PC-9 (cell line): ENCODE results near the gene TNS1. TPM values are rescaled to one million over a fixed set of nuclear protein-coding genes. Genes with fewer than 3 reads are reported as not detected.

Experiments used
- BruUV-seq: library from RNA; stranded (reverse); fragments of 400-500 nt; replicated peaks from 2 replicates; lab custom pipeline; 2021; lab: Mats Ljungman, UMichigan
- CTCF ChIA-PET: fragments of 300-600 bp; sonication (Branson Sonifier 250); formaldehyde crosslinking; loops from one replicate; lab custom pipeline; 2022; ENCODE audit warnings: antibody characterized with exemption; lab: Charles Lee
- POLR2A ChIA-PET: fragments of 300-600 bp; sonication (Branson Sonifier 250); formaldehyde crosslinking; loops from one replicate; lab custom pipeline; 2022; ENCODE audit warnings: antibody characterized with exemption; ENCODE audit not compliant: unreplicated experiment; lab: Charles Lee
- DNase-seq, 2 experiments: peaks; one replicate each; pipeline versions ENCODE4 v3.0.0 to v3.0.0-alpha.2; 2015 to 2022; ENCODE audit warnings: mixed read lengths in 1 of 2
- H2AFZ ChIP-seq: fragments of 200-600 bp; sonication (generic); 2 replicates; pipeline ENCODE4 v1.8.1; 2017; ENCODE audit warnings: antibody characterized with exemption
- H3F3A ChIP-seq: fragments of 200-600 bp; sonication (generic); 2 replicates; pipeline ENCODE4 v1.8.1; 2017; ENCODE audit warnings: antibody characterized with exemption, mild to moderate bottlenecking, low read depth; ENCODE audit not compliant: insufficient read depth
- H3K27ac ChIP-seq: fragments of 200-600 bp; sonication (generic); 2 replicates; pipeline ENCODE4 v1.6.1; 2016; ENCODE audit warnings: mixed run types
- H3K27me3 ChIP-seq: fragments of 200-600 bp; sonication (generic); 2 replicates; pipeline ENCODE4 v1.6.1; 2016; ENCODE audit warnings: low read depth, mixed run types; ENCODE audit not compliant: insufficient read depth
- H3K36me3 ChIP-seq: fragments of 200-600 bp; sonication (generic); 2 replicates; pipeline ENCODE4 v1.6.1; 2016; ENCODE audit warnings: low read depth, mixed run types
- H3K4me1 ChIP-seq: fragments of 200-600 bp; sonication (generic); replicated peaks from 2 replicates; pipeline ENCODE4 v1.6.1; 2016; ENCODE audit warnings: mixed run types; ENCODE audit not compliant: insufficient read depth
- H3K4me2 ChIP-seq: fragments of 200-600 bp; sonication (generic); 2 replicates; pipeline ENCODE4 v1.6.1; 2017; ENCODE audit warnings: mixed run types
- H3K4me3 ChIP-seq: fragments of 200-600 bp; sonication (generic); 2 replicates; pipeline ENCODE4 v1.6.1; 2016; ENCODE audit warnings: mixed run types
- H3K79me2 ChIP-seq: fragments of 200-600 bp; sonication (generic); 2 replicates; pipeline ENCODE4 v1.6.1; 2017; ENCODE audit warnings: low read depth, mixed run types
- H3K9me2 ChIP-seq: fragments of 200-600 bp; sonication (generic); 2 replicates; pipeline ENCODE4 v1.8.1; 2017; ENCODE audit warnings: mild to moderate bottlenecking; ENCODE audit not compliant: insufficient read depth
- H3K9me3 ChIP-seq: fragments of 200-600 bp; sonication (generic); 2 replicates; pipeline ENCODE4 v1.8.1; 2016; ENCODE audit warnings: low read depth; ENCODE audit not compliant: insufficient read depth
- H4K20me1 ChIP-seq: fragments of 200-600 bp; sonication (generic); 2 replicates; pipeline ENCODE4 v1.8.1; 2017; ENCODE audit not compliant: insufficient read depth
- EZH2 ChIP-seq: fragments of 200-600 bp; sonication (generic); IDR thresholded peaks from 2 replicates; pipeline ENCODE4 v1.8.0; 2017; ENCODE audit warnings: antibody characterized with exemption, low read depth
- intact Hi-C: fragments of 100-400 bp; cut with micrococcal nuclease; formaldehyde crosslinking; loops from one replicate; pipeline ENCODE4 v1.10.0; 2022; ENCODE audit not compliant: unreplicated experiment
- total RNA-seq: library from RNA; stranded (reverse); gene quantifications from 2 replicates; pipeline ENCODE4 v1.2.3, GENCODE V29; 2021
- TF ChIP-seq, protein P1 (sequence below): fragments of 200-600 bp; sonication (generic); conservative IDR thresholded peaks from 2 replicates; pipeline ENCODE4 v1.6.1; 2017; ENCODE audit warnings: mixed run types, antibody characterized with exemption, mild to moderate bottlenecking, moderate library complexity

Gene TNS1
- total RNA-seq, 1 experiment from 2014 or later: 5.5 TPM

- ChIA-PET POLR2A (no interaction called here), CTCF (no interaction called here)
- H3K27me3 ChIP-seq: no peaks in the 10 kb centered on the region
- H3K9me2 ChIP-seq: no peaks in the 10 kb centered on the region
- no peaks in the 10 kb centered on the region for H3K9me3 ChIP-seq
- no peaks in the 10 kb centered on the region for H3F3A ChIP-seq
- intact Hi-C loops: no loop called here
- no peak overlapping the region for H3K27ac ChIP-seq
- H3K4me3 ChIP-seq: no peak overlapping the region
- no peak for DNase-seq
- H3K4me1 ChIP-seq: no peaks in the 10 kb centered on the region
- H3K4me2 ChIP-seq: no peak overlapping the region
- no peaks in the 10 kb centered on the region for H3K79me2 ChIP-seq
- H2AFZ ChIP-seq: no peak overlapping the region
- TF ChIP-seq, protein P1, sequence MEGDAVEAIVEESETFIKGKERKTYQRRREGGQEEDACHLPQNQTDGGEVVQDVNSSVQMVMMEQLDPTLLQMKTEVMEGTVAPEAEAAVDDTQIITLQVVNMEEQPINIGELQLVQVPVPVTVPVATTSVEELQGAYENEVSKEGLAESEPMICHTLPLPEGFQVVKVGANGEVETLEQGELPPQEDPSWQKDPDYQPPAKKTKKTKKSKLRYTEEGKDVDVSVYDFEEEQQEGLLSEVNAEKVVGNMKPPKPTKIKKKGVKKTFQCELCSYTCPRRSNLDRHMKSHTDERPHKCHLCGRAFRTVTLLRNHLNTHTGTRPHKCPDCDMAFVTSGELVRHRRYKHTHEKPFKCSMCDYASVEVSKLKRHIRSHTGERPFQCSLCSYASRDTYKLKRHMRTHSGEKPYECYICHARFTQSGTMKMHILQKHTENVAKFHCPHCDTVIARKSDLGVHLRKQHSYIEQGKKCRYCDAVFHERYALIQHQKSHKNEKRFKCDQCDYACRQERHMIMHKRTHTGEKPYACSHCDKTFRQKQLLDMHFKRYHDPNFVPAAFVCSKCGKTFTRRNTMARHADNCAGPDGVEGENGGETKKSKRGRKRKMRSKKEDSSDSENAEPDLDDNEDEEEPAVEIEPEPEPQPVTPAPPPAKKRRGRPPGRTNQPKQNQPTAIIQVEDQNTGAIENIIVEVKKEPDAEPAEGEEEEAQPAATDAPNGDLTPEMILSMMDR: no peak
- TF ChIP-seq EZH2: no peak
- no peaks in the 10 kb centered on the region for H4K20me1 ChIP-seq
- BruUV-seq: no TSS peak
- H3K36me3 ChIP-seq: no peaks in the 10 kb centered on the region
These were observed 88.7 kb downstream of the TNS1 start for GRCh38 chr2:217914078-217914477.

- peaks cover 3% of the 10 kb centered on the region; the same call in 1 of the 2 replicates for H3K27me3 ChIP-seq
- no peak for TF ChIP-seq EZH2
- TF ChIP-seq, protein P1: no peak
- H3K4me1 ChIP-seq: no peaks in the 10 kb centered on the region
- no peak overlapping the region for H2AFZ ChIP-seq
- no peaks in the 10 kb centered on the region for H4K20me1 ChIP-seq
- H3K9me2 ChIP-seq: no peaks in the 10 kb centered on the region
- DNase-seq: no peak
- no peak overlapping the region for H3K4me3 ChIP-seq
- no peaks in the 10 kb centered on the region for H3K9me3 ChIP-seq
- no TSS peak for BruUV-seq
- ChIA-PET CTCF (no interaction called here), POLR2A (no interaction called here)
- no peak overlapping the region for H3K27ac ChIP-seq
- H3K79me2 ChIP-seq: no peaks in the 10 kb centered on the region
- no peaks in the 10 kb centered on the region for H3F3A ChIP-seq
- intact Hi-C loops: no loop called here
- H3K4me2 ChIP-seq: no peak overlapping the region
- no peaks in the 10 kb centered on the region for H3K36me3 ChIP-seq
These were observed 89.4 kb downstream of the TNS1 start for GRCh38 chr2:217913436-217913835.

DNA sequence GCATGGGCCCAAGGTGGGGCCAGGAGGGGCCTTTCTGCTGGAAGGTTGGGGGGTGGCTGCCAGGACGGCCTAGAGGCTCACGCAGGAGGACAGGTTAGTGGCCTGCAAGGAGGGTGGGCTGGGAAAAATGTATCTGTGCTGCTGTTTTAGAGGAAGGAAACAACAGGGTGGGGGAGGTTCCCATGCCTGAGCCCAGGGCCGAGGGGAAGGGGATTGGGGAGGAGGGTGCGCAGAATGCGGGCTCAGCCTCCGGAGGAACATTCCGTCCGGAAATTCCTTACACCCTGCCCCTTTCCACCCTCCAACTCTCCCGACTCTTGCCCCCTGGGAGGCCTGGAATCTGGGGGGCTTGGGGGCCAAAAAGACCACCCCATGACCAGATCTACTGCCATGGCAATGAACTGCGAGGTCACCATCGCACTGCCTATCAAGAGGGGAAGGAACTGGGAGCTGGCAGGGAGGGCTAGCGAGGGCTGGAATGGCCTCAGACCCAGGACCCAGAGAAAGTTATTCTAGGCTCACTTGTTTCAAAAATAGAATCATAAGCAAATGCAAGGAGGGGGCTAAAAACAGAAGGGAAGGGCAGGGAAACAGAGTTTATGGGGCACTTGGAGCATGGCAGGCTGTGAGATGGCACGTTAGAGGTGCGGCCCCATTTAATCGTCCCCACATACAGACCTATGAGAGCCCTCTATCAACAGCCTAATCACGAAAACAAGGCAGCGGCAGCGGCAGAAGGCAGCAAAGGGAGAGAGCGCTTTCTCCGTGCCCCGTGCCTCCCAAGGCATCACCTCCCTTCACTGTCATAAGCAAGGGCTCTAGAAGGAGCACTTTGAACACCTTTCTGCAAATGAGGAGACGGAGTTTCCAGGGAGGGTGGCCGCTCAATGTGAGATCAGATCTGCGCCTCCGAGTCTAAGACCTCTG is 90.4 kb downstream of the TNS1 start:
- peaks cover 8% of the 10 kb centered on the region for H3K27me3 ChIP-seq
- no peak overlapping the region for H2AFZ ChIP-seq
- no peak overlapping the region for H3K4me2 ChIP-seq
- no peak for DNase-seq
- H3K79me2 ChIP-seq: no peaks in the 10 kb centered on the region
- H3F3A ChIP-seq: no peaks in the 10 kb centered on the region
- no peak for TF ChIP-seq EZH2
- TF ChIP-seq, protein P1: no peak
- H3K9me2 ChIP-seq: no peaks in the 10 kb centered on the region
- no peak overlapping the region for H3K4me3 ChIP-seq
- ChIA-PET CTCF (no interaction called here), POLR2A (no interaction called here)
- H3K36me3 ChIP-seq: no peaks in the 10 kb centered on the region
- H3K27ac ChIP-seq: no peak overlapping the region
- BruUV-seq: no TSS peak
- H3K9me3 ChIP-seq: no peaks in the 10 kb centered on the region
- intact Hi-C loops: no loop called here
- H3K4me1 ChIP-seq: no peaks in the 10 kb centered on the region
- no peaks in the 10 kb centered on the region for H4K20me1 ChIP-seq
